HL-60/S4 treated with phorbol 12-myristate 13-acetate at 8.2 ng/mL for 4 days and 3 days (cell line): Measurements from ENCODE around the gene MTARC2.
"Not testable (repeated sequence)": the region's sequence is repeated elsewhere in the genome, so short reads cannot be mapped to it uniquely, and the experiment has no call there.

Source experiments
- in situ Hi-C: fragments of 300-500 bp; cut with MboI; formaldehyde crosslinking; loops from 2 replicates; pipeline ENCODE4 v1.15.0; 2022; ENCODE audit warnings: low sequenced_read_pairs

Gene MTARC2

GRCh38 chr1:220730486-220730885 is 17.6 kb upstream of the MTARC2 start:
- in situ Hi-C loops, result no loop called here

- in situ Hi-C loops, result no loop called here
Measured at GRCh38 chr1:220732137-220732536, 16.0 kb upstream of the MTARC2 start.

- in situ Hi-C loops, result no loop called here
Measured at GRCh38 chr1:220732621-220733020, 15.5 kb upstream of the MTARC2 start.

- in situ Hi-C loops, result no loop called here
Measured at GRCh38 chr1:220733086-220733601, 15.0 kb upstream of the MTARC2 start.

- in situ Hi-C loops, result no loop called here
Measured at GRCh38 chr1:220734571-220735326, 13.4 kb upstream of the MTARC2 start.

GRCh38 chr1:220736283-220736682 is 11.8 kb upstream of the MTARC2 start:
- in situ Hi-C loops, result not testable (repeated sequence)

GRCh38 chr1:220741349-220741748 is 6.8 kb upstream of the MTARC2 start:
- in situ Hi-C loops, result no loop called here

GRCh38 chr1:220741825-220742224 is 6.3 kb upstream of the MTARC2 start:
- in situ Hi-C loops, result no loop called here

GRCh38 chr1:220742520-220742919 is 5.6 kb upstream of the MTARC2 start:
- in situ Hi-C loops, result no loop called here

- in situ Hi-C loops, result no loop called here
Measured at GRCh38 chr1:220746851-220747250, 1.3 kb upstream of the MTARC2 start.

- in situ Hi-C loops, result no loop called here
Measured at GRCh38 chr1:220747437-220748088, 559 bp upstream of the MTARC2 start.

- in situ Hi-C loops, result no loop called here
Measured at GRCh38 chr1:220748936-220749335, 814 bp downstream of the MTARC2 start.

GRCh38 chr1:220750131-220750515 is 2.0 kb downstream of the MTARC2 start:
- in situ Hi-C loops, result no loop called here

- in situ Hi-C loops, result no loop called here
Measured at GRCh38 chr1:220751111-220751510, 3.0 kb downstream of the MTARC2 start.

- in situ Hi-C loops, result no loop called here
Measured at GRCh38 chr1:220754212-220754917, 6.2 kb downstream of the MTARC2 start.

- in situ Hi-C loops, result no loop called here
Measured at GRCh38 chr1:220754918-220755295, 6.8 kb downstream of the MTARC2 start.

GRCh38 chr1:220755309-220755708 is 7.2 kb downstream of the MTARC2 start:
- in situ Hi-C loops, result no loop called here

GRCh38 chr1:220757441-220757840 is 9.3 kb downstream of the MTARC2 start:
- in situ Hi-C loops, result no loop called here

- in situ Hi-C loops, result no loop called here
Measured at GRCh38 chr1:220759147-220759546, 11.0 kb downstream of the MTARC2 start.

- in situ Hi-C loops, result no loop called here
Measured at GRCh38 chr1:220761688-220762427, 13.7 kb downstream of the MTARC2 start.

- in situ Hi-C loops, result no loop called here
Measured at GRCh38 chr1:220764757-220765156, 16.6 kb downstream of the MTARC2 start.
